SK-N-SH (cell line): ENCODE data around the gene MTG1. TPM values are rescaled to one million over a fixed set of nuclear protein-coding genes. Genes with fewer than 3 reads are reported as not detected.
A peak's percentile ranks its signal among the peaks of the same experiment; 100 is the strongest.
"Not testable (repeated sequence)": the region's sequence is repeated elsewhere in the genome, so short reads cannot be mapped to it uniquely, and the experiment has no call there.

Experiments
- CTCF ChIA-PET: fragments of 300-600, 350-600 bp; formaldehyde crosslinking; extraction: SDS; loops from one replicate; lab custom pipeline; 2021; lab: Yijun Ruan, JAX
- POLR2A ChIA-PET: fragments of 350-600 bp; sonication (Branson Sonifier 250); formaldehyde crosslinking; extraction: SDS; loops from one replicate; lab custom pipeline; 2020; ENCODE audit warnings: antibody characterized with exemption, inconsistent platforms; lab: Yijun Ruan, JAX
- DNase-seq: peaks from one replicate; pipeline ENCODE4 v3.0.0; 2012
- H2AFZ ChIP-seq: fragments of 200-600 bp; sonication (generic); 2 replicates; pipeline ENCODE4 v1.8.1; 2016; ENCODE audit warnings: antibody characterized with exemption, mild to moderate bottlenecking, low read depth
- H3F3A ChIP-seq: fragments of 200-600 bp; sonication (generic); replicated peaks from 2 replicates; pipeline ENCODE3; 2016; ENCODE audit warnings: antibody characterized with exemption, mild to moderate bottlenecking; ENCODE audit not compliant: insufficient read depth
- H3K27ac ChIP-seq, 2 experiments: fragments of 200-500 bp in 1 of 2; fragments of 200-600 bp in 1 of 2; sonication (Bioruptor generic) in 1 of 2; sonication (generic), shearing (Covaris generic) in 1 of 2; 2 replicates each; pipeline versions ENCODE4 v1.5.1 to v1.6.1; 2014 to 2016; ENCODE audit warnings: low read depth in 2 of 2, inconsistent platforms in 1 of 2, low read length in 1 of 2, mild to moderate bottlenecking in 1 of 2, mixed read lengths in 1 of 2
- H3K27me3 ChIP-seq: fragments of 200-600 bp; sonication (generic), shearing (Covaris generic); 2 replicates; pipeline ENCODE4 v1.6.1; 2016; ENCODE audit warnings: mixed run types; ENCODE audit not compliant: insufficient read depth
- H3K36me3 ChIP-seq, 2 experiments: fragments of 200-500 bp in 1 of 2; fragments of 200-600 bp in 1 of 2; sonication (Bioruptor generic) in 1 of 2; sonication (generic) in 1 of 2; replicated peaks in 1 of 2; 2 replicates each; pipeline versions ENCODE3 to v1.5.1; 2014 to 2016; ENCODE audit warnings: low read length in 1 of 2, mild to moderate bottlenecking in 1 of 2; ENCODE audit not compliant: insufficient read depth in 2 of 2, control insufficient read depth in 1 of 2
- H3K4me1 ChIP-seq, 2 experiments: fragments of 200-500 bp in 1 of 2; fragments of 200-600 bp in 1 of 2; sonication (Bioruptor generic) in 1 of 2; sonication (generic), shearing (Covaris generic) in 1 of 2; 2 replicates each; pipeline versions ENCODE4 v1.5.1 to v1.6.1; 2014 to 2016; ENCODE audit warnings: low read depth in 1 of 2, low read length in 1 of 2, mixed run types in 1 of 2; ENCODE audit not compliant: insufficient read depth in 2 of 2, control insufficient read depth in 1 of 2
- H3K4me2 ChIP-seq: fragments of 200-600 bp; sonication (generic), shearing (Covaris generic); 2 replicates; pipeline ENCODE4 v1.6.1; 2017; ENCODE audit warnings: mixed run types
- H3K4me3 ChIP-seq, 2 experiments: fragments of 200-500 bp in 1 of 2; fragments of 200-600 bp in 1 of 2; sonication (Bioruptor generic) in 1 of 2; sonication (generic), shearing (Covaris generic) in 1 of 2; 2 replicates each; pipeline versions ENCODE4 v1.5.1 to v1.8.1; 2014 to 2016; ENCODE audit warnings: low read depth in 2 of 2, inconsistent platforms in 1 of 2, low read length in 1 of 2, mild to moderate bottlenecking in 1 of 2, mixed read lengths in 1 of 2, moderate library complexity in 1 of 2
- H3K79me2 ChIP-seq: fragments of 200-600 bp; sonication (generic); 2 replicates; pipeline ENCODE4 v1.8.1; 2017; ENCODE audit warnings: mild to moderate bottlenecking; ENCODE audit not compliant: insufficient read depth
- H3K9ac ChIP-seq: fragments of 200-600 bp; sonication (generic); 2 replicates; pipeline ENCODE4 v1.6.1; 2017; ENCODE audit warnings: mixed run types
- H3K9me2 ChIP-seq: fragments of 200-600 bp; sonication (generic); 2 replicates; pipeline ENCODE4 v1.6.1; 2017; ENCODE audit warnings: mixed run types
- H3K9me3 ChIP-seq: fragments of 200-600 bp; sonication (generic); 2 replicates; pipeline ENCODE4 v1.6.1; 2017; ENCODE audit warnings: mixed run types, mild to moderate bottlenecking, moderate library complexity
- H4K20me1 ChIP-seq: fragments of 200-600 bp; sonication (generic); 2 replicates; pipeline ENCODE4 v1.6.1; 2017; ENCODE audit warnings: mild to moderate bottlenecking, mixed run types; ENCODE audit not compliant: insufficient read depth
- WGBS: methylation state at CpG from one replicate; pipeline ENCODE4 v1.1.6; 2017; ENCODE audit warnings: low lambda C conversion rate; 5-methylcytosine and 5-hydroxymethylcytosine counted together
- polyA plus RNA-seq, 3 experiments: library from polyadenylated mRNA; depleted of rRNA; stranded (reverse); fragments of >200 nt; gene quantifications; 2 replicates each; pipeline ENCODE4 v1.2.3, GENCODE V29; 2012

The MTG1 gene
- polyA plus RNA-seq, 1 of the 3 experiments (the other 2 are of a cell fraction): 86.4 TPM

GRCh38 chr10:133424601-133425000 lies 30.6 kb downstream of the MTG1 start, which contains the start of gene SPRN:
SPRN (minus strand) TSS chr10:133424625; CDS start chr10:133423681, 944 bp downstream.
- DNase-seq, H3K4me2 ChIP-seq, H3K4me1 ChIP-seq, CTCF ChIA-PET, H3K9ac ChIP-seq, H3K27me3 ChIP-seq, H3K27ac ChIP-seq, POLR2A ChIA-PET, H3K9me2 ChIP-seq, H3K9me3 ChIP-seq, H3K79me2 ChIP-seq, H3F3A ChIP-seq, H2AFZ ChIP-seq: not testable (repeated sequence)
- peaks cover 0 to 12% of the 10 kb centered on the region in 2 experiments for H3K36me3 ChIP-seq
- 32% methylated on average over 15 of the region's 37 CpGs for WGBS
- H4K20me1 ChIP-seq: peaks cover 20% of the 10 kb centered on the region; the same call in 1 of the 2 replicates
- peak within 1 kb of the TSS in 1 of 2 experiments; percentile 26; a peak in 1 of 4 replicates for H3K4me3 ChIP-seq

GRCh38 chr10:133429571-133429970 lies 35.6 kb downstream of the MTG1 start:
- H3F3A ChIP-seq, H3K4me1 ChIP-seq, H3K27ac ChIP-seq, H2AFZ ChIP-seq, H3K4me3 ChIP-seq, H4K20me1 ChIP-seq, H3K9me3 ChIP-seq, POLR2A ChIA-PET, H3K36me3 ChIP-seq, CTCF ChIA-PET, H3K27me3 ChIP-seq, H3K9ac ChIP-seq, H3K9me2 ChIP-seq, H3K79me2 ChIP-seq, H3K4me2 ChIP-seq, DNase-seq: not testable (repeated sequence)
- 44% methylated on average over 3 of the region's 4 CpGs for WGBS

DNA sequence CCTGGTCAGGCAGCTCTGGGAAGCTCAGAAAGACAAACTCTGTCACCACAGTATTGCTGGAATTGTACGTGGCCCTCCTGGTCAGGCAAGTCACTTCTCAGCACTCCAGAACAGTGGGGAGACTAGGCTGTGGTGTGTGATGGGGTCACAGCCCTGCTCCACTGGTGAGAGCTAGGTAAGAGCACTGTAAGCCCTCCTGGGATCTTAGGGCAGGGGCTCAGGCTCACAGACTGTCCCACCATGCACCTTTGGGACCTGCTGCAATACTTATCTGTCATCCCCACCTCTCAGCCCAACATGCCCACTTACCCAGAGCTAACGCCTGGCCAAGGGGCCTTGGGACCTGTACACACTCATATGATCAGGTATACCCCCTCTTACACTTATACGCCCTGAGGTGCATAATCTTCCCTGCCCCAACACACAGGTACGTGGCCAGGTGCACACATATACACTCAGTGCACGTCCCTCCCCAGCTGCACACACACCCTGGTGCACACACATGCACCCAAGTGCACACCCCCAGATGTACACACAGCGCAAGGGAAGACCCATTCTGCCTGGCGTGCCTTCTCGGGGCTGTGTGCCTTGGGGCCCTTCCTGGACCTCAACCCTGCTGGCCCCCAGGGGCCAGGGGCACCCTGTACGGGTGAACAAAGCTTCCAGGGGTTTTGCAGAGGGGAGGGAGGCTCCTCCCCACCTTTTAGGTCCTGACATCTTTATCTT lies 38.1 kb downstream of the MTG1 start:
- H3K27me3 ChIP-seq, H3K4me1 ChIP-seq, H3K4me2 ChIP-seq, H3K9me3 ChIP-seq, H3K4me3 ChIP-seq, CTCF ChIA-PET, H2AFZ ChIP-seq, H3K9ac ChIP-seq, DNase-seq, H3F3A ChIP-seq, H3K79me2 ChIP-seq, H3K9me2 ChIP-seq, POLR2A ChIA-PET, H3K27ac ChIP-seq, H3K36me3 ChIP-seq, H4K20me1 ChIP-seq: not testable (repeated sequence)
- 5% methylated on average over 4 of the region's 9 CpGs for WGBS

- no CpG with 5 or more reads among the region's 25 CpGs for WGBS
- H3K9ac ChIP-seq, DNase-seq, H3K4me1 ChIP-seq, H4K20me1 ChIP-seq, H2AFZ ChIP-seq, H3F3A ChIP-seq, H3K4me2 ChIP-seq, H3K27ac ChIP-seq, H3K4me3 ChIP-seq, H3K27me3 ChIP-seq, H3K79me2 ChIP-seq, POLR2A ChIA-PET, H3K9me3 ChIP-seq, H3K36me3 ChIP-seq, CTCF ChIA-PET, H3K9me2 ChIP-seq: not testable (repeated sequence)
Measured at GRCh38 chr10:133432789-133433188, 38.8 kb downstream of the MTG1 start.
